Urinary bladder (tissue), 4 donors: Measurements from ENCODE around the gene RAP1A. TPM values are rescaled to one million over a fixed set of nuclear protein-coding genes. Genes with fewer than 3 reads are reported as not detected.
"Not testable (repeated sequence)": the region's sequence is repeated elsewhere in the genome, so short reads cannot be mapped to it uniquely, and the experiment has no call there.

Experiments
- DNase-seq: peaks from one replicate; pipeline ENCODE4 v3.0.0-alpha.2; 2015; ENCODE audit errors: extremely low spot score
- H3K27ac ChIP-seq: one replicate; pipeline ENCODE4 v1.5.1; 2013; ENCODE audit warnings: low read depth, mild to moderate bottlenecking, moderate library complexity
- H3K36me3 ChIP-seq: one replicate; pipeline ENCODE4 v1.6.1; 2013; ENCODE audit warnings: mild to moderate bottlenecking, moderate library complexity; ENCODE audit not compliant: insufficient read depth
- H3K4me1 ChIP-seq: one replicate; pipeline ENCODE4 v1.6.1; 2013; ENCODE audit warnings: mild to moderate bottlenecking, moderate library complexity; ENCODE audit not compliant: insufficient read depth
- H3K4me3 ChIP-seq: one replicate; pipeline ENCODE4 v1.5.1; 2013; ENCODE audit warnings: low read depth, low read length
- WGBS: extraction: QIAGEN DNeasy Blood & Tissue Kit; methylation state at CpG from one replicate; pipeline ENCODE4 v1.1.7; 2013; 5-methylcytosine and 5-hydroxymethylcytosine counted together
- polyA plus RNA-seq: library from polyadenylated mRNA; stranded (reverse); fragments of 200-250 nt; gene quantifications from one replicate; pipeline ENCODE4 v1.2.3, GENCODE V29; 2013
- total RNA-seq: library from RNA; depleted of rRNA; stranded (reverse); fragments of >200 nt; gene quantifications from one replicate; pipeline ENCODE4 v1.2.3, GENCODE V29; 2014
- donor health status: healthy with polysubstance abuse.
- donor health status: healthy.

RAP1A gene
- total and polyA plus RNA-seq, 2 donors = 89.8 to 199 TPM

DNA sequence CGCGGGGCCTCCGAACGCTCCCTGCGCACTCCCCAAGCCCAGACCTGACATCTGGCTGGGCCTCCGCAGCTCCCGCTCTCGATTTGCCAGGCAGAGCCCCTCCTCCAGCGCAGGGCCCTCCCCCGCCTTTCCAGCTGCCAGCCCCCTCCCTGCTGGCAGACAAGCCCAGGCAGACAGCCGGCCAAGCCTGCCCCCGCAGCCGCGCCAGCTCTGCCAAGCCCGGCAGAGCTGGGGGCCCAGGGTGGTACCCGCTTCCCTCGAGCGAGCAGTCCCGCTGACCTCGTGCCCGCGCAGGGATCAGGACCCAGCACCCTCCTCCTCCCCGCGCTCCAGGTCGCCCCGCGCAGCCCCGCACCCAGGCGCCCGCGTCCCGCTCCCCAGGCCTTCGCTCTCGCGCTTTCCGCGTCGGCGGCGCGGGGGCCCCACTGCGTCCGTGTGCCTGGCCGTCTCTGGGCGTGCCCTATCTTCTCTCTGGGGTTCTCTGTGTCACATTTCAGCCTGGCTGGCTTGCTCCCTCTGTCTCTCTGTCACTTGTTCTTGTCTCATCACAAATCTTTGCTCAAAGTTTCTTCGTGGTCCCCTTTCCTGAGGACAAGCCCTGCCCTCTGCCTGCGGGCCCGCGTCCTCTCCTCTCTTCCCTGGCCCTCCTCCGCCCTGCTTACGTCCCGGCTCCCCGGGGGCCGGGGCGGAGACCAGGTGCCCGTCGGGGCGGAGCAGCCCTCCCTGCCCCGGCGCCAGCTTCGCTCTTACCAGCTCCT, 119.0 kb downstream of the RAP1A start:
- peak overlapping the region; percentile 76 for H3K27ac ChIP-seq
- H3K4me3 ChIP-seq = peak overlapping the region; percentile 51
- DNase-seq = no peak
- H3K4me1 ChIP-seq = no peaks in the 10 kb centered on the region
- H3K36me3 ChIP-seq = no peaks in the 10 kb centered on the region
- WGBS = under 1% methylated on average over 61 of the region's 61 CpGs

DNA sequence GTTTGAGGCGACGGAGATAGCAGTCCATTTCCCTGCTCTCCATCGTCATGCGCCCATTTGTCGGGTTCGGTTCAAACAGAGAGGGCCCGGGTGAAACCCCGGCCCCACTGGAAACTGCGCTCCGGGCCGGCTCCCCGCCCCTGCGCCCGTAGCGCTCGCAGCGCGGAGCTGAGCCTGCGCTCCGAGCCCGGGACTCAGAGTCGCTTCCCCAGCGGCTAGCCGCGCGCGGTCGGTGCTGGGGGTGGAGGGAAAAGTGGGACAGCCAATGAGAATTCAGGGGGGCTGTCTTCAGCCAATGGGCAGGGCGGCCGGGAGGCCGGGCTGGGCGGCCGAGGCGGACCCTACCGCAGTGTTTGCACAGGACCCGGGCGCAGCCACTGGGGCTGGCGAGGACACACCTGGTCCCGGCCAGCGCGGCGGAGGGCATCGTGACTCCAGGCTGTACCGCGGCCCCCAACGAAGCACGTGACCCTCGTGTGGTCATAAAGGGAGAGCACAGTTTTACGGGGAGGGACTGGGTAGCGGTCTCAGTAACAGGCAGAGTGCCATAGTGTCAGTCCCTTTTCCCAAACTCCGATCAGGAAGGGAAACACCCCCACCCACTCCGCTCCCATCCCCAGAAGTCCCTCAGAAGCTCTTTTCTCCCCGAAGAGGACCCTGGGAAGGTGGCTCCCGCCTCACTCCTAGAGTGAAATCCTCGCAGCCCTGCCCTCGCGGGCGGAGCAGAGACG, 119.8 kb downstream of the RAP1A start, which contains the start of gene INKA2:
INKA2 (minus strand) TSS at position 202 of the 731 bp plus-strand sequence; CDS start at position 49, 153 bp downstream.
- no peak for DNase-seq
- H3K36me3 ChIP-seq = no peaks in the 10 kb centered on the region
- WGBS = under 1% methylated on average over 59 of the region's 59 CpGs
- no peaks in the 10 kb centered on the region for H3K4me1 ChIP-seq
- H3K27ac ChIP-seq = peak within 1 kb of the TSS; percentile 76
- peak within 1 kb of the TSS; percentile 51 for H3K4me3 ChIP-seq

DNA sequence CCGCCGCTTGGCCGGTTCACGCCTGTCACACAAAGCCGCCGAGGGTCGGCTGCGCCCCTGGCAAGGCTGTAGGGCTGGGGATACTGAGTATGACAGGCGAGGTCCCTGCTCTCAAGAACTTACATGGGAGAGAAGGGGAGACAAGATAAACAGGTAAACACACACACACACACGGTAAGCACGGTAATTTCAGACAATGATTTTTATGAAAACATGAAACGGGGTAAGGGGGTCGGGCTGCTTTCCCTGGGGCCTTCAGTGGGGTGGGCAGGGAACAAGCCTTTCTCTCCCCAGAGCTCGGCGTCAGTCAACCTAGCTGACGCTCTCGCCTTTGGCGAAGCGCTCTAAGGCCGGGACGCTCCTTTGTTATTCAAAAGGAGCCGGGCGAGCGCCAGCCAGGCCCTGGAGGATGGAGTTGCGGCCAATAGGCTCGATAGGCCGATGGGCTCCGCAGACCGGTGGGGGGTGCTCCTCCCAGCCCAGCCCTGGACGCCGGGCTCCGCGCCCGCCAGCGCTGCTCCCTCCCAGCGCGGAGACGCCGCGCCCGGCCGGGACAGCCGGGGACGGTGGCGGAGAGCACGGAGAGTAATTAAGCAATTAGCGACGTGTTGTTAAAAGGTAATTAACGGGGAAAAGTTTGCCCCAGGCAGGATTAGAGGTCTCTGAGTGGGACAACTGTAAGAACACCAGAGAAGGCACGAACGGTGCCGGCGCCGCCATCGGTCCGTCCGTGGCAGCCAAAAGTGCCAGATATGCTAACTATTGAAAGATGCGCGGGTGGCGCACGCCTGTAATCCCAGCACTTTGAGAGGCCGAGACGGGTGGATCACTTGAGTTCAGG, 120.6 kb downstream of the RAP1A start:
- Histone ChIP-seq H3K4me3 (peak overlapping the region; percentile 51), H3K27ac (peak overlapping the region; percentile 54), H3K4me1 (no peaks in the 10 kb centered on the region), H3K36me3 (no peaks in the 10 kb centered on the region)
- no peak for DNase-seq
- WGBS = under 1% methylated on average over 63 of the region's 63 CpGs

DNA sequence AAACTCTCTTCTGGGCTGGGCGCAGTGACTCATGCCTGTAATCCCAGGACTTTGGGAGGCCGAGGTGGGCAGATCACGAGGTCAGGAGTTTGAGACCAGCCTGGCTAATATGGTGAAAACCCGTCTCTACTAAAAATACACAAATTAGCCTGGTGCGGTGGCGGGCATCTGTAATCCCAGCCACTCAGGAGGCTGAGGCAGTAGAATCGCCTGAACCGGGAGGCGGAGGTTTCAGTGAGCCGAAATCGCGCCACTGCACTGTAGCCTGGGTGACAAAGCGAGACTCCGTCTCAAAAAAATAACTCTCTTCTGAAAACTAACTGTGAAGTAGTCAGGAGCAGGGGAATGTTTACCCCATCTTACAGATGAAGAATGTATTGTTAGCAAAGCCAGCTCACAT, 122.7 kb downstream of the RAP1A start:
- H3K4me3 ChIP-seq, H3K27ac ChIP-seq, DNase-seq, H3K4me1 ChIP-seq, H3K36me3 ChIP-seq: not testable (repeated sequence)
- 92% methylated on average over 14 of the region's 14 CpGs for WGBS

DNA sequence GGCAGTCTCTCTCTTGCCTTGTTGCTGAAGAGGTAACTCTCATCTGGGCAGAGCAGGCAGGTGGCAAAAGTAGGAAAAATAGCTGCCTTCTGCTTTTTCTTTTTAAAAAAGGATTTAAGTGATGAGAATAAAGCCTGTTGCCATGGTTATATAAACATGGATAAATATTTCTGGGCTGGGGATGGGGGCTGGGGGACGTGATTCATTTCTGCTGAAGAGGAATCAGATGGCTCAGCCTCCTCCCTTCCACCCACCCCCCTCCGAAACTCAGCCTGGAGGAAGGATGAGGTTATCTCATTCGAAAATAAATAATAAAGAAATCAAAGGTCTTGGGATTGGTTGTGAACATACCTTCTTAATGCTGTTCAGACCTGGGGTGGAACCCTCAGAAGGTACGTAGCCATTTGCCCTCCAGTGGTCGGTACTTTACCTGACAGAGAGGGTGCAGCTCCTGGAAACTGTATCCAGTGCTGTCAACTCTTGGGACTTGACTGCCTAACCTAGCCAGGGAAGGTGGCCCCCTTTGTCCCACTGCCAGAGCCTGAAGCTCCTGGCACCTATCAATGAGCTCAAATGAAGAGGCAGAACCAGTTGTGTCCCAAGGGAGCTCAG, 123.5 kb downstream of the RAP1A start:
- no peak overlapping the region for H3K4me3 ChIP-seq
- no peak for DNase-seq
- no peaks in the 10 kb centered on the region for H3K36me3 ChIP-seq
- H3K27ac ChIP-seq = no peak overlapping the region
- 64% methylated on average over 5 of the region's 5 CpGs for WGBS
- H3K4me1 ChIP-seq = no peaks in the 10 kb centered on the region

DNA sequence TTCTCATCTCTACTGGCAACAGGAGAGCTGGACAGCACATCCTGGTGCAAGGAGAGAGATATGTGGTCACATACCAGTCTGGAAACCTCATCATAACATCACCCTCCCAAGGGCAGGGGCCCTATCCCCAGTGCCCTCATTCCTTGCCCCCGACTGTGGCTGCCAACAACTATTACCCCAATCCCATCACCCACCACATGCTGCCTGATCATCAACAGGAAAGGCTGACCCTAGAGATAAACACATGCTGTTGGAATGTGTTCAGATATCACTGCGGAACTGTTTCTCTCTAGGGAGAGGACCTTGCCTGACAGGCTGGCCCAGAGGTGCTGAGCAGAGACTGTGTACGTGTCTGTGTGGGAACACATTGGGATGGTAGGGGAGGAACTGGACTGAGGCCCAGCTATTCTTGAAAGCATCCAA, 124.1 kb downstream of the RAP1A start:
- no peak for DNase-seq
- H3K4me1 ChIP-seq = no peaks in the 10 kb centered on the region
- H3K4me3 ChIP-seq = no peak overlapping the region
- H3K27ac ChIP-seq = no peak overlapping the region
- no peaks in the 10 kb centered on the region for H3K36me3 ChIP-seq
- 45% methylated on average over 3 of the region's 3 CpGs for WGBS

DNA sequence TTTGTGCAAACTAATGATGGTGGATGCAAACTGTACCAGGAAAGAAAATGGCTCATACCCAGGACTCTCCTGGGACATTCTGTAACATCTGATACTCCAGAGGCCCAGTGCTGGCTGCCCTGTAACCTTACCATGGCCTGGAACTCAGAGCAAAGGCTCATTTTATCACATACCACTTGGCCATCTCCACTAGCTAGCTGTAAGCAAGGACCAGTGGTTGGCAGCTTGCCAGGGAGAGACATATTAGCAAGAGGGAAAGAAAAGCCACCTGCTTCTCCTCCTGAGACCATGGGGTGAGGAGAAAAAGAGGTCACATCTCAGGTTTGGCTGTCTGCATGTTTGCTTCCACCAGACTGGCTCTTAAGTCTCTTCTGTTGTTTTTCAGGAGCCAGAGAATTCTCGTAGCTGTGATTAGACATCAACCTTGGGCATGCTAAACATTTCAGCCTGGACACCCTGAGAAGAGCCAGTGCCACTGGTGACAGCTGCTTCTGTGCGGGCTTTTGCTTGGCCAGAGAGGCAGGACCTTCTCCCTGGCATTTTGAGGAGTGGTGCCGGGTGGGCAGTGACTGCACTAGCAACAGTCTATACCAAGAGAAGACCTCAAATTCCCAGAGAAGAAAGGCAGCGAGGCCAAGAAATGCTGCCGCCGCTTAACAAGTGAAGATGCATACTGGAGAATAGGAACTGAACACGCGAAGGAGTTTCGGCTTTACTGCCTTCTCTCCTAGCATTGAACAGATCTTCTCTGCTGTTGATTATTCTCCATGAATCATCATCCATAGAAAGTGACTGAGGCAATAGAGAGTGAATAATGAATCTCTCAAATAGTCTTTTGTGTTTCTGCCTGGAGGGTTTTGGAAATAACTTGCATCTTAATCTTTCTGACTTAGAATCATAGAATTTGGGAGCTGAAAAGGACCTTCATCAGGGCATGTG, 126.4 kb downstream of the RAP1A start:
- DNase-seq = no peak

DNA sequence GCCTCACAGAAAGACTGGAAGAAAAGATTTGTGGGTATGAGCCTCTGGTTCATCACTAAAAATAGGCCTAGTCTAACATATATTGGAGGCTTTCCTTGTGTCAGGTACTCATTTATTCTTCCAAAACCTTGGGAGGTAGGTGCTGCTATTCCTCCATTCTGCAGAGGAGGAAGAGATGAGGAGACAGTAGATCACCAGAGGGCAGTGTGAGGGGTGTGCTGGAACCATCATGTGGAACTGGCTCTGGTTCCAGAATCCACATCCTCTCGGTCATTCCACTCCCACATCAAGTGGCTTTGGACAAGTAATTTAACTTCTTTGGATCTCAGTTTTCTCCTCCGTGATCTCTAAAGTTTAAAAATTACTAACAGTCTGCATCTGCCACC, 127.0 kb downstream of the RAP1A start:
- no peak overlapping the region for H3K27ac ChIP-seq
- no peak for DNase-seq
- no peaks in the 10 kb centered on the region for H3K36me3 ChIP-seq
- no peaks in the 10 kb centered on the region for H3K4me1 ChIP-seq
- WGBS = 83% methylated on average over 2 of the region's 2 CpGs
- H3K4me3 ChIP-seq = no peak overlapping the region

More for the DNA sequence above, 126.4 kb downstream of the RAP1A start:
- Histone ChIP-seq H3K36me3 (no peaks in the 10 kb centered on the region), H3K4me3 (no peak overlapping the region), H3K27ac (no peak overlapping the region), H3K4me1 (no peaks in the 10 kb centered on the region)
- 79% methylated on average over 9 of the region's 9 CpGs for WGBS

DNA sequence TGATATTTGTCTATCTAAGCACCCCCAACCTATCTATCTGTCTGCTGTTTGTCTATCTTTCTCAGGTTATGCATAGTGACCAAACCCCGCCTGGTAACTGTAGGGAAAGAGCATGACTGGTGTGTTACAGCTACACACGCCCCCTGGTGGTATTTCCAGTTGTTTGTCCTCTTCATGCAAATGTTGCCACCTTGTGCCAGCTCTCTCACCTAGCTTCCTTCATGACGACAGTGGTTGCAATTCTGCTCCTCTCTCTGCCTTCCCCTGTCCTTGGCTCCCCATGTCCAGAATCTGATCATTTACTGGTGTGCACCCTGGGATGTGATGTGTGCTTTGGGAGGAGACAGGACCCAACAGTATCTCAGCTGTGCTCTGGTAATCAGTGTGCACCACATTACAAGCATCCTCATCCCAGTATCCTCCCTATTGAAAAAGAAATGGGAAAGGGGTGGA, 127.7 kb downstream of the RAP1A start:
- Histone ChIP-seq H3K4me3 (no peak overlapping the region), H3K36me3 (no peaks in the 10 kb centered on the region), H3K27ac (no peak overlapping the region), H3K4me1 (no peaks in the 10 kb centered on the region)
- no peak for DNase-seq
- 60% methylated on average over 3 of the region's 3 CpGs for WGBS

DNA sequence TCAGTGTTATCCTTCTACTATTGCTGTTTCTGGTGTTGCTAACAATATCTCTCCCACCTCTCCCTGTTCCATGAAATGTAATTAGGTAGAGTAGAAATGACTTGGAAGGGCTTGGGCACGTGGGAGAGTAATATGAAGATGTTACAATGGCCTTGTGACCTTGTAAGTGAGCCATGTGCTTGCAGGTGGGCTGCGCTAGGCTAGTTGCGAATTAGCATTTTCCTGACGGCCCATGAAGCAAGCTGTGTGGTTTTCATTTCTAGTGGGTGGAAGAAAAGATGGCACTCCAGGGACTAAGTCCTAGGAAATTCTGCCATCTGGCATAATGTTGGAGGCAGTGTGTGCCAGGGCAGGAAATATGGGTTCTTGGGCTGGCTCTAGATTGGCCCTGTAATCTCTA, 128.4 kb downstream of the RAP1A start:
- Histone ChIP-seq H3K4me3 (no peak overlapping the region), H3K36me3 (no peaks in the 10 kb centered on the region), H3K27ac (no peak overlapping the region), H3K4me1 (no peaks in the 10 kb centered on the region)
- 91% methylated on average over 4 of the region's 4 CpGs for WGBS
- DNase-seq = no peak

DNA sequence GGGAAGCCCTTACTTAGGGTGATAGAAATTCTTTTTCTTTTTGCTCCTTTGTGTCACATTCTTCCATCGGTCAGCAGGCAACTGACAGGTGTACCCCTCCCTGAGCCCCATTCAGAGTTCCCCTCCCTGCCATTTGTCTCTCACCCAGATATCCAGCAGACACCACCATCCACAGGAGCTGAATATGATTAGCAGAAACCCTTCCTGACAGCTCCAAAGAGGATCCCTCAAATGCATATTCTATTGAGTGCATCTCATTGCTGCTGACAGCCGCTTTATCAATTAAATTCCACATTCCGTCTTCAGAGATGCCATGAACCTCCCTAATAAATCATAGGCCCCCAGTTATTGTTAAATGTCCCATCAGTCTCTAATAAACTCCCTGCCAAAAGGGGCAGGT, 130.0 kb downstream of the RAP1A start:
- 69% methylated on average over 3 of the region's 3 CpGs for WGBS
- Histone ChIP-seq H3K4me3 (no peak overlapping the region), H3K4me1 (no peaks in the 10 kb centered on the region), H3K36me3 (no peaks in the 10 kb centered on the region), H3K27ac (no peak overlapping the region)
- DNase-seq = no peak

DNA sequence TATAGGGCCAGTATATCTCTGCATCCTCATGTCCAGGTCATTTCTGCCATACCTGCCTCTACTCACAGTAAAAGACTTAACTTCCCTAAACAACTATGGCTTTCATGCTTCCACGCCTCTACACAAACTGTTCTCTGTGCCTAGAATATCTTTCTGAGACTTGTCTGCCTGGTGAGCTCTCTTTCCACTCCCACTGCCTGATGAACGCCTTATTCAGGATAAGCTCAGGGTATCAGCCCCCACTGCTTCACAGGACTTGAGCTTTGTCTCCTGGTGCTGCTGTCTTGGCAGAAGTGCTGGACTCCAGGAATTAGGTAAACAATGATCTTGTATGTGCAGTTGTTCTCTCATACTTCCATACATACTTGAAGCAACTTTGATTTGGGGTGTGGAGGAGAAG, 131.3 kb downstream of the RAP1A start:
- Histone ChIP-seq H3K4me1 (no peaks in the 10 kb centered on the region), H3K27ac (no peak overlapping the region), H3K4me3 (no peak overlapping the region), H3K36me3 (no peaks in the 10 kb centered on the region)
- WGBS = 49% methylated on average over 2 of the region's 2 CpGs
- DNase-seq = no peak
